Activated naive CD4-positive, alpha-beta T cell treated with Interleukin-2 at 50 U/mL for 16 hours (primary cell): Measurements from ENCODE around the gene LRCH4.

Experiments used
- DNase-seq: peaks from one replicate; pipeline ENCODE4 v3.0.0-alpha.2; 2020

The LRCH4 gene, protein sequence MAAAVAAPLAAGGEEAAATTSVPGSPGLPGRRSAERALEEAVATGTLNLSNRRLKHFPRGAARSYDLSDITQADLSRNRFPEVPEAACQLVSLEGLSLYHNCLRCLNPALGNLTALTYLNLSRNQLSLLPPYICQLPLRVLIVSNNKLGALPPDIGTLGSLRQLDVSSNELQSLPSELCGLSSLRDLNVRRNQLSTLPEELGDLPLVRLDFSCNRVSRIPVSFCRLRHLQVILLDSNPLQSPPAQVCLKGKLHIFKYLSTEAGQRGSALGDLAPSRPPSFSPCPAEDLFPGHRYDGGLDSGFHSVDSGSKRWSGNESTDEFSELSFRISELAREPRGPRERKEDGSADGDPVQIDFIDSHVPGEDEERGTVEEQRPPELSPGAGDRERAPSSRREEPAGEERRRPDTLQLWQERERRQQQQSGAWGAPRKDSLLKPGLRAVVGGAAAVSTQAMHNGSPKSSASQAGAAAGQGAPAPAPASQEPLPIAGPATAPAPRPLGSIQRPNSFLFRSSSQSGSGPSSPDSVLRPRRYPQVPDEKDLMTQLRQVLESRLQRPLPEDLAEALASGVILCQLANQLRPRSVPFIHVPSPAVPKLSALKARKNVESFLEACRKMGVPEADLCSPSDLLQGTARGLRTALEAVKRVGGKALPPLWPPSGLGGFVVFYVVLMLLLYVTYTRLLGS

DNA sequence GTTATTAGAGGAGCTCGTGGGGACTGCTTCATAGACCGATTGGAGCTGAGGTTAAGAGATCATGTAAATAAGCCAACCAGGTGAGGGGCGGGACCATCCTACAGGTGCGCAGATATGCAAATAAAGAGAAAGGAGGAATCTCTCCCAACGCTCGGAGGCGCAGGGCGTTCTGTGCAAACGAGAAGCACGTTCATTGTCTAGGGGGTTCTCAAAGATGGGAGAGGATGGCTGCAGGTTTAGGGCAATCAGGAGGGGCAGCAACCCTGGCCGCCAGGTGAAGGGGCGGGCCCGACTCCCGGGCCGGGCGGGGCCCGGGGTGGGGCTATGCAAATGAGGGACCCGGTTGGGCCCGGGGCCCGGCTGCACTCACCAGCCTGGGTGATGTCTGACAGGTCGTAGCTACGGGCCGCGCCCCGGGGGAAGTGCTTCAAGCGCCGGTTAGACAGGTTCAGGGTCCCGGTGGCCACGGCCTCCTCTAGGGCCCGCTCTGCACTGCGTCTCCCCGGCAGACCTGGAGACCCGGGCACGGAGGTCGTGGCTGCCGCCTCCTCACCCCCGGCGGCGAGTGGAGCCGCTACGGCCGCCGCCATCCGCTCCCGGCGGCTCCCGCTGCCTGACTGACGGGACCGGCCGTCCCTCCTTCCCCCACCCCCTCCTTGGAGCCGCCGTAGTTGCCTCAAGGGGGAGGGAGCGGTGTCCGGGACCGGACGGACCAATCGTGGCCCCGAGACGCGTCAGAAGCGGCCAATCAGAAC lies at the start of gene LRCH4:
Gene LRCH4 (minus strand): TSS at position 619 of the 755 bp plus-strand sequence. CDS start 29 bp downstream, at position 590.
- peak; percentile 61 for DNase-seq

DNA sequence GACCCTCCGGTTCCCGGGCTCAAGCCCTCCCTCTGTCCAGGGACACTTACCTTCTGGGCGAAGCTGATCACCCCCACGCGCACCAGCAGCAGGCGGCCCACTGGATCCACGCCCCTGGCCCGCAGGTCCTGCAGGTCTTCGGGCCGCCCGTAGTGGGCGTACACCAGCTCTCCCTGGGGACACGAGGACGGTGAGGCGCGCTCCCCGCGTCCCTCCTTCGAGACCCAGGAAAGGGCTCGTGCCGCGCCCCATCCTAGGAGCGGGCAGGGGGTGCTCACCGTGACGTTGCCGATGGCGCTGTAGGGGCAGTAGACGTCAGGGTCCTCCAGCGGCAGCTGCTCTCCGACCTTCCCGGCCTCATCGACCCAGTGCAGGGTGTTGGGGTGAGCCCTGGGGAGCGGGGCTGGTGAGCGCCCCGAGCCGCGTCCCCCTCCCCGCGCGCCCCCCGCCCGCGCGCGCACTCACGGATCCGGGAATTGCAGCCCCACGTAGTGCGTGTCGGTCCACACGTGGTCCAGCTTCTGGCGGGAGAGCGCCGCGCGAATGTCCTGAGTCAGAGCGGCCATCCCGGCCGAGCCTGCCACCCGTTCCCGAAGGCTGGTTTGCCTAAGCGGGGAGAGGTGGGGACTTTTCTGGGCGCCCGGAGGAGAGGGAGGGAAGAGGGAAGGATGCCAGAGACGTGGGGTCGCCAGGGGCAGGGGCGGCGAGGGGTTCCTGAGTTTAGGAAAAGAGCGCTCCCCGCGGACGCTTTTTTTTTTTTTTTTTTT lies 47.2 kb upstream of the LRCH4 start:
- DNase-seq = peak; percentile 70

DNA sequence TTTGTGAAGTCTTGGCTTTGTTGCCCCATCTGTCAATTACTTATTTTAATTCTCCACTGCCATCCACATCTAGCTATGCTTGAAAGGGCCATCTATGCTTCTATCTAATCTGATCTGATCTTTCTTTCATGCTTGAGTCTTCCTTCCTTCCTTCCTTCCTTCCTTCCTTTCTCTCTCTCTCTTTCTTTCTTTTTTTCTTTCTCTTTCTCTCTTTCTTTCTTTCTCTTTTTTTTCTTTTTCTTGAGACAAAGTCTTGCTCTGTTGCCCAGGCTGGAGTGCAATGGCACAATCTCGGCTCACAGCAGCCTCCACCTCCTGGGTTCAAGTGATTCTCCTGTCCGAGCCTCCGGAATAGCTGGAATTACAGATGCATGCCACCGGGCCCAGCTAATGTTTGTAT lies 44.1 kb upstream of the LRCH4 start:
- DNase-seq = no peak

GRCh38 chr7:100629117-100629716 lies 43.3 kb upstream of the LRCH4 start:
- peak; percentile 13 for DNase-seq

GRCh38 chr7:100627238-100627549 lies 41.3 kb upstream of the LRCH4 start:
- DNase-seq = no peak

GRCh38 chr7:100626530-100627237 lies 40.8 kb upstream of the LRCH4 start:
- DNase-seq = peak; percentile 86

- DNase-seq = no peak
Observed at GRCh38 chr7:100626055-100626454, 40.1 kb upstream of the LRCH4 start.

- no peak for DNase-seq
Observed at GRCh38 chr7:100623951-100624824, 38.3 kb upstream of the LRCH4 start.

GRCh38 chr7:100621554-100621953 lies 35.6 kb upstream of the LRCH4 start:
- DNase-seq = no peak

DNA sequence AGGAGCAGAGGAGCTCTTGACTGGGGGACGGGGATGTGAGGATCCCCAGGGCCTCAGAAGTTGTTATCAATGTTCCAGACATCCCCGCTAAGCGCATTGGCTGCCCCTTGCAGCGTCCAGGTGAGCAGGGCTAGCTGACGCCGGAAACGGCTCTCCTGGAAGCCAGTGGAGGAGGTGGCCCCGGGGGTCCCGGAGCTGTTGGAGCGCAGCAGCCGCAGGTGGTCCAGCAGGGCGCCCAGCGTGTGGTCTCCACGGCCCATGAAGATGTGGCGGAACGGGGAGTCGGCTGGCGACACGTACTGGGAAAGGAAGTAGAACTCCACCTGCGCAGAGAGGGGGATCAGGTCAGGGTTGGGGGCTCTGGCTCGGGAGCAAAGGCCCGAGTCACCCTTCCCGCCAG lies 34.9 kb upstream of the LRCH4 start:
- no peak for DNase-seq

GRCh38 chr7:100620239-100620638 lies 34.3 kb upstream of the LRCH4 start:
- DNase-seq = no peak

- no peak for DNase-seq
Observed at GRCh38 chr7:100614308-100614861, 28.5 kb upstream of the LRCH4 start.

DNA sequence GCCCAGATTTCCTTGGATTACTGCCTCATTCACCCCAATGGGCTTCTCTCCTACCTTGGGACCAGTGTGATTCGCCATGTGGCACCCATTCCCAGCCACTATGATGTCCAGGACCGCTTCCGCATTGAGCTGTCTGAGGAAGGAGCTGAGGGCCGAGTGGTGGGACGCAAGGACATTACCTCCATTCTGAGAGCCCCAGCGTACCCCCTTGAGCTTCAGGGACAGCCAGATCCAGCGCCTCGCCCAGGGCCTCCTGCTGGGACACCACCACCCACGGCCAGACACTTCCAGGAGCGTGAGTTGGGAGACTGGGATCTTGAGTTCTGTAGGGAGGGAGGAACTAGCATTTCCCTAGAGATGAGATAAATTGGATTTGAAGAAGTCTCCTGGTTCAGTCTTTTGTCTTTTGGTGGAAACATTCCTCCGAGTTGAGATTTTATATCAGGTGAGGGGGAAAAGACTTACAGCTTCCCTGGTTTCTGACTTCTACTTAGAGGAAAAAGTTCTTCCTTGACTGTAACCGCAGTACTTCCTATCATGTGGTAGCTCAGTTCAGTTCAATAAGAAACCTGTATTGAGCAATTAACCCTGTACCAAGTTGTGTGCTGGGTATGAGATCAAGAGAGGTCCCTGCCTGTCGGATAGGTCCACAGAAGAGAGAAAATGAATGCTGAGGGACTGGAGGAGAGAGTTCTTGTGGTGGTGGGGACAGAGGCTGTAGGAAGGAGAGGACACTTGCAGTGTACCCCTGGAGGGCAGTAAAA lies 27.7 kb upstream of the LRCH4 start:
- no peak for DNase-seq

DNA sequence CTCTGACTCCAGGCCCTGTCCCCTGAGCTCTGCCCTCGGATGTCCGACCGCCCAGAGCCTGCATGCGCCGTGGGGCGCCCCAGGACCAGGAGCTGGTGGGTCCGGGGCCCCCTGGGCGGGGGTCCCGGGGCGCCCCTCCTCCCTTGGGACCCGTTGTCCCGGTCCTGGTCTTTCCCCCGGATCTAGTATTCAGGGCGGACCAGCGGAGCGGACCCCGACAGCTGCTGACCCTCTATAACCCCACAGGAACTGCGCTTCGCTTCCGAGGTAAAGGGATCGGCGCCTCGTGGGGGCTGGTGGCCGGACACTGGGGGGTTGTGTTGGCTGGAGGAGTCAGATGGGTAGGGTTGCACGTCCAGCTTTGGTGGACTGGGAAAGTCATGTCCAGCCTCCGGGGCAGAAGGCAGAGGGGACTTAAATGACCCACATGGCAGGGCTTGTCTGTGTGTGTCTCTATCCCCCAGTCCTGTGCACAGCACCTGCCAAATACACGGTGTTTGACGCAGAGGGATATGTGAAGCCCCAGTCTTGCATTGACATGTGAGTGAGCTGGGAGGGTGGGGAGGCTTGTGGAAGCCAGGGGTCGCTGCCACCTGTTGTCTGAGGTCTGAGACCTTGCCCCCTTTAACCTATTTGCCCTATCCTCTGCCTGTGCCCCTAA lies 26.9 kb upstream of the LRCH4 start:
- no peak for DNase-seq

GRCh38 chr7:100611983-100612729 lies 26.2 kb upstream of the LRCH4 start, which contains the start of gene MOSPD3:
TSS of gene MOSPD3 (plus strand) at chr7:100612540. CDS start at chr7:100612792, 252 bp downstream.
- peak; percentile 98 for DNase-seq

DNA sequence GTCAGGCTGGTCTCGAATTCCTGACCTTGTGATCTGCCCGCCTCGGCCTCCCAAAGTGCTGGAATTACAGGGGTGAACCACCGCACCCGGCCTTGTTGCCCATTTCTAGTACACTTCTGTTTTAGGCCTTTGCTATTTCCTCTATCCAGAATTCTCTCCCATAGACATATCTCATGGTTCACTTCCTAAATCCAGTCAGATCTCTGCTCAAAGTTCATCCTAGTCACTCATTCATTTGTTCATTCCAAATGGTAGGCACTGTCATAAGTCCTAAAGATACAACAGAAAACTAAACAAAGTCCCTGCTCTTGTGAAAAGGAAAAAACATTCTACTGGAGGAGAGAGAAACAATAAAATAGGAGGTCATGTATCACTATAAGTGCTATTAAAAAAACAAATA lies 24.0 kb upstream of the LRCH4 start:
- DNase-seq = no peak

- DNase-seq = no peak
Observed at GRCh38 chr7:100607111-100607510, 21.2 kb upstream of the LRCH4 start.

GRCh38 chr7:100606313-100606712 lies 20.4 kb upstream of the LRCH4 start:
- DNase-seq = no peak
